GM18526 (cell line): ENCODE results near the gene ZNF684.

Source experiments
- POLR2A ChIP-seq: IDR thresholded peaks from 3 replicates; pipeline ENCODE4 v1.6.1; 2011; ENCODE audit not compliant: insufficient read length; ENCODE audit errors: extremely low read depth

The ZNF684 gene

DNA sequence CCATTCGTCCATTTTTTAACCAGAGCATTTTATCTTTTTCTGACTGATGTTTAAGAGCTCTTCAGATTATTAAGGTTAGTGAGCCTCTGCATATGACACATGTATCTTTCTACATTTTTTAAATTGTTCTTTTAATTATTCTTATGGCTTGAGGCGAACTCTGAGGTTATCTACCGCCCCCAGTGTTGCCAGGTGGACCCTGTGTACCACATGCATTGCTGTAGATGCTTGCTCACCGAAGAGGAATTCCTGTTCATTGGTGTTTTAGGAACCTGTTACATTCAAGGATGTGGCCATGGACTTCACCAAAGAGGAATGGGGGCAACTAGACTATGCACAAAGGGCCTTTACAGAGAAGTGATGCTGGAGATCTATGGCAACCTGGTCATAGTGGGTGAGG is 31.8 kb downstream of the ZNF684 start:
- TF ChIP-seq POLR2A, result no peak

GRCh38 chr1:40564506-40564905 is 33.1 kb downstream of the ZNF684 start:
- no peak for TF ChIP-seq POLR2A

GRCh38 chr1:40564913-40565312 is 33.5 kb downstream of the ZNF684 start:
- TF ChIP-seq POLR2A, result no peak

GRCh38 chr1:40567825-40568224 is 36.4 kb downstream of the ZNF684 start:
- no peak for TF ChIP-seq POLR2A

- TF ChIP-seq POLR2A, result no peak
Observed at GRCh38 chr1:40575336-40575735, 43.9 kb downstream of the ZNF684 start.

- no peak for TF ChIP-seq POLR2A
Observed at GRCh38 chr1:40582116-40582515, 50.7 kb downstream of the ZNF684 start.

DNA sequence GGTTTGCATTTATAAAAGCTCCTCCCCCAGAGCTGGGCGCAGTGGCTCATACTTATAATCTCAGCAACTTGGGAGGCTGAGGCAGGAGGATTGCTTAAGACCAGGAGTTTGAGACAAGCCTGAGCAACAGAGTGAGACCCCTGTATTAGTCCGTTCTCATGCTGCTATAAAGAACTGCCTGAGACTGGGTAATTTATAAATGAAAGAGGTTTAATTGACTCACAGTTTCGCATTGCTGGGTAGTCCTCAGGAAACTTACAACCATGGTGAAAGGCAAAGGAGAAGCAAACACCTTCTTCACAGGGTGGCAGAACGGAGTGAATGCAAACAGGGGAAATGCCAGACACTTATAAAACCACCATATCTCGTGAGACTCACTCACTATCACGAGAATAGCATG is 52.5 kb downstream of the ZNF684 start:
- no peak for TF ChIP-seq POLR2A

GRCh38 chr1:40588586-40588985 is 57.1 kb downstream of the ZNF684 start:
- TF ChIP-seq POLR2A, result no peak

- TF ChIP-seq POLR2A, result no peak
Observed at GRCh38 chr1:40592107-40592803, 60.8 kb downstream of the ZNF684 start.

GRCh38 chr1:40593449-40594186 is 62.2 kb downstream of the ZNF684 start:
- TF ChIP-seq POLR2A, result no peak

DNA sequence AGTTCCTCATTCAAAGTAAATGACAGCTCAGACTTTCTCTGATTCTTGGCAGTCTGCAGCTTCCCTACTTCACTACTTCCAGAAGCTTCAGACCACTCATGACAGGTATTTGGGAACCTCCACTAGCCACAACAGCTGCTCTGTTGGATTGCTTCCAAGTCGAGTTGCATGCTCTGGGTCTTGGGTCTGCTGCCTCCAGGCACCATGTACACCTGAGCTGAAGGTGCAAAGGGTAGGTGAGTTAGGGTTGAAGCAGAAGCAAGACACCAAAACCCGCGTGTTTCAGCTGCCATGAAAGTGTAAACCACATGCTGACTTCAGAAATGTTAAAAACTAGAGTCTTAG is 62.7 kb downstream of the ZNF684 start:
- no peak for TF ChIP-seq POLR2A

DNA sequence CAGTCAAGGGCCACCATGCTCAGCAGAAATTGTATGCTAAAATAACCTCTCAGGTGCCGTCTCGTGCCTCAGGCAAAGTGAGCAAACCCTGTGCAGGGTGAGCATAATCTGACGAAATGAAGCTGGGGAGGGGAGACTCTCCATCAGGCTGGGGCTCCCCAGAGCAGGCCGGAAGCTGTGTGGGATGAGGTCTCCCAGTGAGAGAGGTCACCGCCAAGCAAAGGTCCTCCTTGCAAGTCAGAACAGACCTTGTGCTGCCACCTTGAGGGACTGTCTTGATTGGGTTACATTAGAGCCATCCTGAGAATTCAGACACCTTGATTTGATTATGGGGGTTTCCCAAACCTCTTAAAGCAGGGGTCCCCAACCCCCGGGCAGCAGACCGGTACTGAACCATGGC is 64.2 kb downstream of the ZNF684 start:
- no peak for TF ChIP-seq POLR2A
